HG02840 (cell line): ENCODE measurements around the gene PSMG2.

Experiments used
- ATAC-seq: cut with Tn5 transposase; IDR thresholded peaks from one replicate; pipeline ENCODE4 v1.9.1; 2021; ENCODE audit warnings: mild to moderate bottlenecking, moderate library complexity, moderate number of reproducible peaks; ENCODE audit not compliant: unreplicated experiment, low FRiP score

The PSMG2 gene

GRCh38 chr18:12702221-12703095 is at the start of gene PSMG2, which contains the start of gene CEP76:
TSS of gene PSMG2 (plus strand) at chr18:12703042. CDS start at chr18:12703108, 66 bp downstream.
TSS of gene CEP76 (minus strand) at chr18:12702723. CDS start at chr18:12702548, 175 bp downstream.
- peak; percentile 79 for ATAC-seq

GRCh38 chr18:12654971-12655370 is 47.9 kb upstream of the PSMG2 start:
- no peak for ATAC-seq

- ATAC-seq = no peak
Measured at GRCh38 chr18:12656605-12656937, 46.3 kb upstream of the PSMG2 start.

- ATAC-seq = peak; percentile 33
Measured at GRCh38 chr18:12656938-12657683, 45.7 kb upstream of the PSMG2 start.

GRCh38 chr18:12657684-12658425 is 45.0 kb upstream of the PSMG2 start, which contains the start of gene SPIRE1:
TSS of gene SPIRE1 (minus strand) at chr18:12658107. CDS start at chr18:12657866, 241 bp downstream.
- ATAC-seq = peak; percentile 46

- ATAC-seq = peak; percentile 27
Measured at GRCh38 chr18:12658426-12659138, 44.3 kb upstream of the PSMG2 start.

GRCh38 chr18:12659904-12660605 is 42.8 kb upstream of the PSMG2 start:
- ATAC-seq = no peak

GRCh38 chr18:12668041-12668440 is 34.8 kb upstream of the PSMG2 start:
- no peak for ATAC-seq

- ATAC-seq = no peak
Measured at GRCh38 chr18:12679183-12679786, 23.6 kb upstream of the PSMG2 start.

- ATAC-seq = no peak
Measured at GRCh38 chr18:12686100-12686499, 16.7 kb upstream of the PSMG2 start.

GRCh38 chr18:12689256-12689850 is 13.5 kb upstream of the PSMG2 start:
- ATAC-seq = no peak

- ATAC-seq = no peak
Measured at GRCh38 chr18:12692206-12692605, 10.6 kb upstream of the PSMG2 start.

GRCh38 chr18:12694032-12694431 is 8.8 kb upstream of the PSMG2 start:
- ATAC-seq = no peak

- no peak for ATAC-seq
Measured at GRCh38 chr18:12699747-12700146, 3.1 kb upstream of the PSMG2 start.

- no peak for ATAC-seq
Measured at GRCh38 chr18:12701161-12701560, 1.7 kb upstream of the PSMG2 start.

- no peak for ATAC-seq
Measured at GRCh38 chr18:12703096-12703567, 290 bp downstream of the PSMG2 start.

GRCh38 chr18:12703664-12704063 is 822 bp downstream of the PSMG2 start:
- ATAC-seq = no peak

- ATAC-seq = no peak
Measured at GRCh38 chr18:12711446-12711845, 8.6 kb downstream of the PSMG2 start.
